Activated CD8-positive, alpha-beta memory T cell treated with anti-CD3 and anti-CD28 coated beads for 4 hours (primary cell): ENCODE results near the gene UCHL5.

Source experiments
- DNase-seq, 2 donors: peaks; one replicate each; pipeline ENCODE4 v3.0.0-alpha.2; 2020; ENCODE audit warnings: low read depth in 2 of 2

UCHL5 gene, protein sequence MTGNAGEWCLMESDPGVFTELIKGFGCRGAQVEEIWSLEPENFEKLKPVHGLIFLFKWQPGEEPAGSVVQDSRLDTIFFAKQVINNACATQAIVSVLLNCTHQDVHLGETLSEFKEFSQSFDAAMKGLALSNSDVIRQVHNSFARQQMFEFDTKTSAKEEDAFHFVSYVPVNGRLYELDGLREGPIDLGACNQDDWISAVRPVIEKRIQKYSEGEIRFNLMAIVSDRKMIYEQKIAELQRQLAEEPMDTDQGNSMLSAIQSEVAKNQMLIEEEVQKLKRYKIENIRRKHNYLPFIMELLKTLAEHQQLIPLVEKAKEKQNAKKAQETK

GRCh38 chr1:193059282-193060114 is at the start of gene UCHL5, which contains the start of gene RO60:
UCHL5 (minus strand) TSS chr1:193059360; CDS start chr1:193059260, 100 bp downstream.
RO60 (plus strand) TSS chr1:193059612; CDS start chr1:193069055, 9,443 bp downstream.
- peak; percentile 87 to 90 for DNase-seq

DNA sequence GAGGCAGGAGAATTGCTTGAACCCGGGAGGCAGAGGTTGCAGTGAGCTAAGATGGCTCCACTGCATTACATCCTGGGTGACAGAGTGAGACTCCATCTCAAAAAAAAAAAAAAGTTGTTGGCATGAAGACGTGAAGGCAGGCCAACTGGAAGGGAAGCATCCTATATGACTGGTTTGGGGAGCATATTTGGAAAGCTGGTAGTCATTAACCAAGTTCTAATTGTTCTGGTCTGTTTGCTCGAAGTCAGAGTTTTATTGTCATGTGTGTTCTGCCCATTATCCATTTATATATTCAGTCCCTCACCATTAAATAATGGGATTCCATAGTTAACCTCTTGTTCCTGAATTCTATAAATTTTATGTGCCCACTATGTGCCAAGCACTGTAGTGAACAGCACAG is 49.3 kb upstream of the UCHL5 start:
- no peak for DNase-seq

- DNase-seq = no peak
Observed at GRCh38 chr1:193105821-193106177, 46.6 kb upstream of the UCHL5 start.

DNA sequence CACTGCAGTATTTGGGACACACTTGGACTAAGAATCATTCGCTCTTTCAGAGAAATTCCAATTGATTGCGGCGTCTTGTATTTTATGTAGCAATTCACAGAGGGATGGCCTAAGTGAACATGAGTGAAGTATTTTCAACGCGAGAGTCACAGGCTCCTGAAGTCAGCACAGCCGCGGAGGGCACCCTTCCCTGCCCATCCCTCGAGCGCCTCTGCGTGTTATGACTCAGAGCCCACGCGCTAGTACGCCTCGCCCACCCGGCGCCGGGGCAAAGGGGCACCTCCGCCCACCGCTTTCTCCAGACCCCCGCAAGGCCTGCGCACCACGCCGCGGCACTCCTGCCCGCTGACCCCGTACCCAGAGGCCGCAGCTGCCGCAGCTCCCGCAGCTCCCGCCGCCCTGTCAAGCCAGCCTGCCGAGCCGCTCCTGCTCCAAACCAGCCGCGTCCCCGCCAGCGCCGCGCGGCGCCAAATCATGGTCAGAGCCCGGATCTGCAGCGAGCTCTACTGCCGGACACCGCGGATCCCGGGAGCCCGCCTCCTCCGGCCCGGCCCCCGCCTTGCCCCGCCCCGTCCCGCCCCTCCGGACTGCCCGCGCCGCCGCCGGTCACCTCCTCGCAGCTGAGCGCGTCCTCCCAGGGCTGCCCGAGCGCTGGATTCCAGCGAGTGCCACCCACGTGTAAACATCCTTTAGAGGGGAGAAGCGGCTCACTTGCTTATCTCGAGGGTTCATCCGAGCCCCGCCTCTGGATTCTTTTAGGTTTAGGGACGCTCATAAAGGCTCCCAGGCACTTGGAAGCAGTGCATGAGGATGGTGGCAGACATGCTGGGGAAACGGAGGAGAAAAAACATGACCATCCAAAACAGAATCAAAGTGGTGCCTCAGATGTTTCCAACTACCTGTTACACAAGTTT is 46.0 kb upstream of the UCHL5 start, which contains the start of gene GLRX2:
Gene GLRX2 (minus strand): TSS at position 508 of the 914 bp plus-strand sequence. CDS start 32 bp downstream, at position 476.
- peak; percentile 55 to 62 for DNase-seq

- no peak for DNase-seq
Observed at GRCh38 chr1:193104502-193104906, 45.3 kb upstream of the UCHL5 start.

GRCh38 chr1:193103759-193104501 is 44.8 kb upstream of the UCHL5 start:
- DNase-seq = no peak

- DNase-seq = no peak
Observed at GRCh38 chr1:193102662-193103061, 43.5 kb upstream of the UCHL5 start.

- DNase-seq = no peak
Observed at GRCh38 chr1:193094112-193094511, 35.0 kb upstream of the UCHL5 start.

- no peak for DNase-seq
Observed at GRCh38 chr1:193090865-193091264, 31.7 kb upstream of the UCHL5 start.

DNA sequence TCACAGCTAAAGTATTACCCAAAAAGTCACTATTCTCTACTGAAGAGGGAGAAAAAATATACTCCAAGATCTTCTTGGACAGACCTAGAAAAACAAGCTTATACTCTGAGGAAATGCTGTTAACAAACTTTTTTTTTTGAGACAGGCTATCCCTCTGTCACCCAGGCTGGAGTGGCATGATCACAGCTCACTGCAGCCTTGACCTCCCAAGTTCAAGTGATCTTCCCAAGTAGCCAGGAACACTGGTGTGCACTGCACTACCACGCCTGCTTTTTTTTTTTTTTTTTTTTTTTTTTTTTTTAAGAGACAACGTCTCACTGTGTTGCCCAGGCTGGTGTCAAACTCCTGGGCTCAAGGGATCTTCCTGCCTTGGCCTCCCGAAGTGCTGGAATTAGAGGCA is 28.7 kb upstream of the UCHL5 start:
- DNase-seq = no peak

- DNase-seq = no peak
Observed at GRCh38 chr1:193086342-193086741, 27.2 kb upstream of the UCHL5 start.

DNA sequence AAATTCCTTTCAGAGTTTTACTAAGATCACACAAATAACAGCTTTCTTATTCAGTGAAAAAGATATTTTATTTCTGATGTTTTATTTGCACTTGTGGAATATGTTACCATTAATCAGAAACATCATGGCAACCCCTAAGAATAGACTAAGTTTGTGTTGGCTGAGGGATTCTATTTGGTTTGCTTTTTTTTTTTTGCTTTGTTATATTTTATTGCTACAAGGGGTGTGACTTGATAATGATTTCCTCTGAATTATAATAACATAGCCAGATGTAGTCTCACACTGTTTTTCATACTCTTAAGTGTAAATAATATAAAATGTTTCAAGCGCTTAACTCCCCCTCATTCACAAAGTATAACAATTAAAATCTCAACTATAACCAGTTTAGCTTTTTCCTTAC is 26.1 kb upstream of the UCHL5 start:
- DNase-seq = no peak

DNA sequence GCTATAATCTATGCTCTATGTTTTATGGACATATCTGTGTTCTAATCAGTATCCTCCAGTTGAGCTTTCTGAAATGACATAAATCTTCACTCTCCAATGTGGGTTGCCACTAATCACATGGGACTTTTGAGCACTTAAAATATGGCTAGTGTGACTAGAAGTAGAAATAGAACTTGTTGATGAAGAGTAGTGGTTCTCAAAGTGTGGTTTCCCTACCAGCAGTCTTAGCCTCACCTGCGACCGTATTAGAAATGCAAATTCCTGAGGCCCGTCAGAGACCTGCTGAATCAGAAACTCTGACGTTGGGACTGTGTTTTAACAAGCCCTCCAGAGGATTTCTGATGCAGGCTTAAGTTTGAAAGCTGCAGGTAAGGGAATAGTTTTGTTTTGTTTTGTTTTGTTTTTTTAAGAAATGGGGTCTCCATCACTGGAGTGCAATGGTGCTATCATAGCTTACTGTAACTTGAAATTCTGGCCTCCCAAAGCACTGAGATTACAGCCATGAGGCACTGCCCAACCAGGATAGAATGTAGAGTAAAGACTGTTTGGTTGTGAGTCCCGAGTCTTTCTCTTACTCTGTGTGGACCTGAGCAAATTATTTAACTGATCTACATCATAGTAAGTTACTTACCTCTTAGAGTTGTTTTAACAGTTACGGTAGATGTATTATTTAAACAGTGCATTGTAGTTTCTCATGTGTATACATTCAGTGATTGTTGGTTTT is 24.4 kb upstream of the UCHL5 start:
- DNase-seq = no peak

DNA sequence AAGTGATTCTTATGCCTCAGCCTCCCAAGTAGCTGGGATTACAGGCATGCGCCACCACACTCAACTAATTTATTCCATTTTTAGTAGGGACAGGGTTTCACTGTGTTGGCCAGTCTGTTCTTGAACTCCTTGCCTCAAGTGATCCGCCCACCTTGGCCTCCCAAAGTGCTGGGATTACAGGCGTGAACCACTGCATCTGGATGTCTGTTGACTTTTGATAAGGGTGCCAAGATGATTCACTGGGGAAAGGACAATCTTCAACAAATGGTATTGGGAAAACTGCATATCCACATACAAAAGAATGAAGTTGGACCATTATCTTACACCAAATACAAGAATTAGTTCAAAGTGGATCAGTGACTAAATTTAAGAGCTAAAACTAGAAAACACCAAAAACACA is 20.0 kb upstream of the UCHL5 start:
- no peak for DNase-seq

- DNase-seq = no peak
Observed at GRCh38 chr1:193077991-193078390, 18.8 kb upstream of the UCHL5 start.

DNA sequence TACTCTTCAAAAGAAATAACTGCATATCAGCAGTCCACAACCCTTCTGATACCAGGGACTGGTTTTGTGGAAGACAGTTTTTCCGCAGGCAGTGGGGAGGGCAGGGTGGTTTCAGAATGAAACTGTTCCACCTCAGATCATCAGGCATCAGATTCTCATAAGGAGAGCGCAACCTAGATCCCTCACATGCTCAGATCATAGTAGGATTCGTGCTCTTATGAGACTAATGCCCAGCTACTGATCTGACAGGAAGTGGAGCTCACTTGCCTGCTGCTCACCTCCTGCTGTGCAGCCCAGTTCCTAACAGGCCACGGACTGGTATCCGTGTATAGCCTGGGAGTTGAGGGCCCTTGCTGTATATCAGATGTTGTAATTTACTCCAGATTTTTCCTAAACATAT is 11.8 kb upstream of the UCHL5 start:
- DNase-seq = no peak

- no peak for DNase-seq
Observed at GRCh38 chr1:193070386-193070753, 11.2 kb upstream of the UCHL5 start.

DNA sequence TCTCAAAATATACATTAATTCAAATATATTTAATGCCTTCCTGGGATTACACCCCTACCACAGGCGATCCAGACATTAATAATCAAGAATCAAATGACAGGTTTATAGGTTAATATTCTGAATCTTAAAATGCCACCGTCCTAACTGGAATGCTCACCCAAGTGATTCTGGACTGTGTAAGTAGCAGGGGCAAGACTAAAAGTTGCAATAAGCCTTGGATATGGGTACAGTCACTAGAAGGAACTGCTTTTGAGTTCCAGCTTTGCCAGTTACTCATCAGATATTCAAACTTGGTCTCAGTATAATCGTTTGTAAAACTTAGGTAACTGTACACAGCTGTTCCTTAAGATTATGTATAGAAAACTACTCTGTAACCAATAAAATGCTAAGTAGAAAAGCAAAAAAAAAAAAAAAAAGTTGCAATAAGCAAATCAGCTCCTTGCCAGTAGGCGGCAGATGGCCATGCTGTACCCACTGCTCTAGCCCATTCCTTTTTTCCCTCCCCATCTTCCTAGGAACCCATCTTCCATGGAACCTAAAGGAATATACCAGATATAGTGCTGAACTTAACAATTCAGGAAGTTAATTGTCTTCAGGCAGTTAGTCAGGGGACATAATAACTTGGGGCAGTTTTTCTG is 10.7 kb upstream of the UCHL5 start:
- DNase-seq = no peak

DNA sequence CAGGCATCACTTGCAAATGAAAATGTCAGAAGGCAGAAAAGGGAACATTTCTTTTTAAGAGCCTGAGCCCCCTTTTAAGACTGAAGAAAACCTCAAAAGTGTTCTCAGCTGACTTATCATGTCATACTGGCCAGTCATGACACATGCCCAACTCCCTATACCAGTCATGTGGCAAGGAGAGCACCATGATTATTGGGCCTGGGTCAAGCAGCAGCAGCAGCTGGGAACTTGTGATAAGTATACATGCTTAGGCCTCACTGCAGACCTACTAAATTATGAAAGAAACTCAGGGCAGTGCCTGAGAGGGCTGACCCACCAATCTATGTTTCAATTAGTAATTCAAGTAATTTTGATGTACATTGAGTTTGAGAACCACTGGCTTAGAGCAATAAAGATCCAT is 8.9 kb upstream of the UCHL5 start:
- DNase-seq = no peak

GRCh38 chr1:193066606-193067005 is 7.4 kb upstream of the UCHL5 start:
- DNase-seq = no peak
